CD4-positive, alpha-beta T cell treated with Interleukin-4 for 1 hour (primary cell): Measurements from ENCODE around the gene KIF26B.
"Not testable (repeated sequence)": the region's sequence is repeated elsewhere in the genome, so short reads cannot be mapped to it uniquely, and the experiment has no call there.

Experiments used
- DNase-seq, 2 donors: peaks; one replicate each; pipeline ENCODE4 v3.0.0-alpha.2; 2020 to 2022

KIF26B gene

DNA sequence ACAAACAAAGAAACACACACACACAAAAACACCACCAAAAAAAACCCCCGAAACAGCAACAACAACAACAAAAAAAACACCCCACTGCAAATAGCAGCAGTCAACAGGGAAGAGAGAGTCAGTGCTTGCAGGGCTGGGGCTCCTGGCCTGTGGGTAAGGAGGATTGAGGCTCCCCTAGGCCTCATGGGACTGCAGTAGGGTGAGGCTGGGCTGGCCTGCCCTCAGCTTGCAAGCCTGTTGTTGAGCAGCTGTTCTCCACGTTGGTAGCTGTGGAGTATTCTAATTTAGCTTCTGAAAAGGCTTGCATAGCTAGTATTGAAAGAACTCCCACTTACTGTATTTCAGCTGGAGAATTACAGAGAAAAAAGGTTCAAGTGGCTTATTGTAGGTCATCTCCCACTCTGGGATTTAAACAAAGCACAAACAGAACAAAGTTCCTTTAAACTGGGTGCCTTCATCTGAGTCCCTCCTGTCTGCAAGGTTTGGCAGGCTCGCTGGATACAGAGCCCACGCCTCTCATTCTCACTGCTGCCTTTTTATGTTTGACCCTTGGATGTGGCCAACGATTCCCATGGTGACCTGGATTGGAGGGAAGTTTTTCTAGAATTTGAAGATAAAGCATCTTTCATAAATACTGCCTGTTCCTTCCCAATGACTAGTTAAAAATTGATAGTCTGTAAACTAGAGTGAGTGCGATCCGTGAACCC lies 247.2 kb downstream of the KIF26B start:
- no peak for DNase-seq

DNA sequence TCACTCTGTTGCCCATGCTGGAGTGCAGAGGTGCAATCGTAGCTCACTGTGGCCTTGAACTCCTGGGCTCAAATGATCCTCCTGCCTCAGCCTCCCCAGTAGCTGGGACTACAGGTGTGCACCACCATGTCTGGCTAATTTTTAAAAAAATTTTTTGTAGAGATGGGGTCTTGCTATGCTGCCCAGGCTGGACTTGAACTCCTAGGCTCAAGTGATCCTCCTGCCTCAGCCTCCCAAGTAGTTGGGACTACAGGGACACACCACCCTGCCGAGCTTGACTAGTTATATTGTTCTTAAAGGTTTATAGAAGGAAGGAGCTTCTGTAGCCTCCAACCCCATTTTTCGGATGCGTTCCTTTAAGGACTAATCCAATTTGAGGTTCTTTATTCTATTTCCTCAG lies 248.2 kb downstream of the KIF26B start:
- DNase-seq = not testable (repeated sequence)

DNA sequence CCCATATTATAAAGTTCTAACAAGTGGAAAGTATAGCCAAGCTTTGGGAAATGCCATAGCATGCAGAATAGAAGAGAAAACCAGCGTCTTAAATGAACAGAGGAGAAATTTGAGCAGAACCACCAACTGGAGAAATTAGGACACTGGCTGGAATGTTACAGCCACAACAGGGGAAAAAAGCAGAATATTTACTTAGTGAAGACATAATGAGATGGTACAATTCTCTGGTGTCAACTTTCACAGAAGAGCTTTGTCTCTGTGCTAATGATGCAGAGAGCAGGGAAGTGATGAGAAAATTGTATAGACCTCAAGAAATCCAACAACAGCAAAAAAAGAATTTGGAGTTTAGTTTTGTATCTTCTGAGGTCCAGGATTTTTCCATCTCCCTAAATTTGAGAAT lies 249.7 kb downstream of the KIF26B start:
- DNase-seq = no peak

DNA sequence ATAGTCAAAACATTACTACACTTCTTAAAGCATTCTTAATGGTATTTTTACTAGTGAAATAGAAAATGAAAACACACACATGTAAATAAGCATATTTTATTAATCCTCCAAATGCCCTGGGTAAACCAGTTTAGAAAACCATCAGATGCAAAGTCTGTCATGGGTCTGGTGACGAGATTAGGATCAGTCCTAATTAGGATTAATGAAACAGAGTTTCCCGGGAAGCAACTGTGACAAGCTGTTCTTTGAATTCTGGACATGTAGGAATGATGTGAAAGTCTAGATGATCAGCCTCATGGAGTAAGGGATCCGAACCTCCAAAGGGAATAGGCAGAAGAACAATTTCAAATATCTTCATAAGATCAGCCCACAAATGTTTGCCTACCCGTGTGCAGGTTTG lies 250.2 kb downstream of the KIF26B start:
- DNase-seq = no peak

DNA sequence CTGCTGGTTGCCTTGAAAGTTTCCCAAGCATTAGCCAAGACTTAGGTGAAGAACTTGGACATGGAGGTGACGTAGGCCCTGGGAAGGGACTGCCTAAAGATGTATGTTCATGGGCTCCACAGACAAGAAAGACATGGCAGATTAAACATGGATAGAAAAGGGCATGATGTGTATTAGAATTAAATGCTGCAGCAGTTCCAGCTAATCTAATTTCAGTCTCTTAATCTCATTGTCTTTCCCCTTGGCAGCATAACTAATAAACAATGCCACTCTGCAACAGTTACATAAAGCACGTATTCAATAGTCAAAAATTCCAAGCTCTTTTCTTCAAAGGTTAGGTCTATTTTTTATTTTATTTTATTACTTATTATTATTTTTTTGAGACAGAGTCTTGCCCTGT lies 251.6 kb downstream of the KIF26B start:
- DNase-seq = no peak

DNA sequence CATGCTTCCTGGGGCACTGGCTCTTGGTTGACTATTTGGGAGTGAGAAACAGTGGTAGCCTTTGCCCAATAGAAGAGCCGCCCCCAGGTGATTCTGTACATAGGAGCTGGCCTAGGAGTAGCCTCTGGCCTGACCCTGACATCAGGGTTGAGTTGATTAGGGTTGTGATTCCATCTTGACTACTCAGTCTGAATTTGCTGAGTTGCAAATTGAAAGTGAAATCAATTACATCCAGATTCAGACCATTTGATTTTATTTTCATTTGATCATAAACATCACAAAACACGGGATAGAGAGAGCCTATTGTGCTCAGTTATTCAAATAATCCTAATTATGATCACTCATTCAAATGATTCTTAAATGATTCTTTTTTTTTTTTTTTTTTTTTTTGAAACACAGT lies 253.2 kb downstream of the KIF26B start:
- no peak for DNase-seq

DNA sequence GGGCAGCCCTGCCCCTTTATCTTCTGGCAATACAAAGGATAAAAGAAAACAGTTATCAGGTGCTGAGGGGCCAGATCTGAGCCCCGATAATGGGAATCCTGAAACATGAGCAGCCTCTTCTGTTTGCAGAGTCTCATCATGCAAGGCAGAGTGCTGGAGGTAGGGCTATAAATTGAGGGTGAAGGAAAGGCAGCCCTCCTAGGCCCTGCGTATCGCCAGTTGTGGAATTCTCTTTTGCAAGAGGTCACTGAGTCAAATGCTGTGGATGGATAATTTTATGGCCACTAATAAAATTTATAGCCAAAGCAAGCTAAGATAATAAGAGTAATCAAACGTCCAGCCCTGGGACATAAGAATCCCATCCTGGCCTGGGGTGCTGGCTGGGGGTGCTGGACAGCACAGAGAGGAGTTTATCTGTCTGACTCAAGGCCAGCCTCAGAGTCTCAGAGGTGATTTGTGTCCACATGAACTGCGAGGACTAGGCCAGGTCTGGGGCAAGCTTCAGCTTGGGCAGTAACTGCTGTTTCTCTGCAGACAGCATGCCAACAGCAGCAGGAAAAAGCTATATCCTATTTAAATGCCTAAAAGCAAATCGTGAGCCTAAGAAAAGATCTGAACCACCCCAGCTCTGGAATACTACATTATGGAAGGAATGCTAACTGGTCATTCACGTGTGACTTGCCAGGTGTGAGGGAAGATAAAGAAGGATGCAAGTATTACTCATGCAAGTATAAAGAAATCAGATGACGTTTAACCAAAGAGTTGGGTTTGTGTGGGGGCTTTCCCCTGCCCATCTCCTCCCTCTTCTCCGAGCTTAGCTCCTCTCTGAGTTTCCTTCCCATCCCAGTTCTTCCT lies 254.8 kb downstream of the KIF26B start:
- DNase-seq = no peak

DNA sequence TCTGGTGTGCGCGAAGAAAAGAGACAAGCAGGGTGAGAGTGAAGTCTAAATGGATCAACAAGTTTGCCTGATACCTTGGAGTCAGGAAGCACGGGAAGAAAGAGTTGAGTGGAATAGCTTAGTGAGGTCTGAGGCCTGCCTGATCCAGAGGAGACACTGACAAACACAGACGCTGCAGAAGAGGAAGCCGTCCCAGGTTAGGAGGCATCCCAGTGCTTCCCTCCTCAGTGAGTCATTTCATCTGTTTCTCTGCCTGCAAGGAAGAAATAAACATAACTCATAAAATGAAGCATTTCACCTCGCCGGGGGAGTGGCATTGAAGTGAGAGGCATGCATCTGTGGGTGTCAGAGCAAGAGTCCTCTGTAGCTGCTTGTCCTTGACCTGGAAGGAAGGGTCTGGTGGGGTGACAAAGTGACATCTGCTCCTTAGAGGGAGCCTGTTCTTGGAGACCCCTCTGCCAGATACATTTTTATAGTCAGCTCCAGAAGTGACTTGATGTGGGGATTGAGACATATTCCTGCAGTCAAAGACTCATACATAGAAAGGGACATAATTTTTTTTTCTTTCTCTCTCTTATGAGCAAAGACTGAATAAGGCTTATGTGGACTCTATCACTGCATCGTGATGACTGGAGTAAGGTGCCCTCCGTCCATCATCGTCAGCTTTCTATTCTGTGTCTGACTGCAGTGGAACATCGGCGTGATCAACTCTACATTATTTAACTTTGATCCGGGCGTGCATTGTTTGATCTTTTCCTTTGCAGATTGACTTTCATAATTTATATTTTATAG lies 256.7 kb downstream of the KIF26B start:
- no peak for DNase-seq

DNA sequence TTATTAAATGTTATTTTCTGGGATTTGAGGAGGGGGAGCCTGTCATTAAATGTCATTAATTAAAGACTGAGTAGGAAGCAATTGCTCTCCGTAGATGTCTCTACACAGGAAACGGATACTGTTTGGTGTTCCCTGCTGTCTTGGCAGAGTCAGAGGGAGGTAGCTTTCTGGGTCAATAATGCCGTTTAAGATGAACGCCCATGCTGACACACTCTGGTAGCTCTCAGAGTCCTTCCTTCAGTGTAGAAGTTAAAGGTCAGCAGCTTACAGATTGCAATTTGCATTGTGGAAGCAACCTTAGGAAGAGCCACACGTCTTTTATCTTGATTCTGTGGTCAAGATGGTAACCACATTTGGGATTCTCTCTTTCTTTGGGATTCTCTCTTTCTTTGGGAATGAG lies 257.5 kb downstream of the KIF26B start:
- no peak for DNase-seq

DNA sequence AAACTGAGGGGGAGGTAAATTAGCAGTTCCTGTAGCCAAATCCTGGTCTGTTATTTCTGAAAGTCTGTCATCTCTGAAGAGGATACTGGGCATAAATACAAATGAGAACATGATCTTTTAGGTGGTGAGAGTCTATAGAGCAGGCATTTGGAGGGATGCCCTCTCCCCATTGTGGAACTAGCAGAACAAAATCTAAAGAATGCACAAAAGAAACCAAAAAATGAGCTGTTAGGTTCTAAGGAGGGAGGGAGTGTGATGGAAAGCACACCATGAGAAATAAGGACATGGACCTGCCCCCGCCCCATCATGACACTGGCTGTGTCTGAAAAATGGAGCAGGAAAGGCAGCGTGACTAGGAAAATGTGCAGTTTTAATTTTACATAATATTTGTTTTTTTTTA lies 262.0 kb downstream of the KIF26B start:
- DNase-seq = no peak

DNA sequence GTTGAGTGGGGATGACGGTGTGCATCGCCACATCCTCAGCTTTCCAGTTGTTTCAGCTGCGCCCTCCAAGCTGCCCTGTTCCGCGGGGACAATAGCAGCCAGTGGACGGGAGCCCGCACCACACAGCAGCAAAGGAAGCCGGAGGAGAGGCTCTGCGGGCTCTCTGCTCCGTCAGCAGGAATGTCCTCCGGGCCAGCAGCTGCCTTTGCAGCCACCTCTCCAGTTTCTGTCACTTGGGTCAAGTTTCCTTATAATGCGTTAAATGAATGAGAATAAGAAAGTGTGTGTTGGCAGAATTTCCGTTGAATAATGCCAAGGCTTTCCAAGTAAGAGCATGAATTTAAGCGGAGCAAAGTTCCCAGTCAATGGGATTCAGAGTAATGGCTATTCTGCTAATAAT lies 263.3 kb downstream of the KIF26B start:
- DNase-seq = no peak

DNA sequence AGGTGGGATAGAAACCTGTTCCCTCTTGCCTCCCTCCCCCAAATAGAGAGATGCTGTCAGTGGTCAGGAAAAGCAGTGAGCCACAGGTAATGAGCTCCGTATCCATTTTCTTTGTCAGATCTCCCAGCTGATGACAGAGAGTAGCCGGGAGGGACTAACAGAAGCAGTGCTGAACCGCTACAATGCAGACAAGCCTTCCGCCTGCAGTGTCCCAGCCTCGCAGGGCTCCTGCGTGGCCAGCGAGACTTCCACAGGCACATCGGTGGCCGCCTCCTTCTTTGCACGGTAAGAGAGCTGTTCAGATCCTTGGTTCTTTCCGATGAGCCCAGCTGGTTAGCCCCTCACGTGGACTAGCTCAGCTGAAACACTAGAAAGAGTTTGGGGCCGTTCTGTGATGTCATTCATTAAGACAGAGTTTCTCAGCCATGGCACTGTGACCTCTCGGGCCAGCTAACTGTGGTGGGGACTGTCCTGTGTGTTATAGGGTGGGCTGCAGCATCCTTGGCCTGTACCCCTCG lies 264.7 kb downstream of the KIF26B start:
- DNase-seq = no peak

DNA sequence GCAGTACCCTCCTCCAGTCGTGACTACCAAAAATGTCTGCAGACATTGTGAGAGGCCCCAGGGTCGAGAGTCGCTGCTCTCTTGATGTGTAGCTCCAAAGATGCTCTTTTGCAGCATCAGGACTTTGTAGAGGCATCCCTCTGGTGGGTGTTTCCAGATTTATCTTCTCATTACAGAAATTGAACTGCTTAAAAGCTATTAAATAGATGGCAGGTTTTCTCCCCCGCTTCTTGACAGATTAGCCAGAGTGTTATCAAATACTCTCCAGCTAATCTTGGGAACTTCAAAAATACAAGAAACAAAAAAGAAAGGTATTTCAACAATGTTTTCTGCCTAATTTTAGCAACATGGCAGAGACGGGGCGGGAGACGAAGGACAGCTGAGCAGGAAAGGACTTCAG lies 265.2 kb downstream of the KIF26B start:
- no peak for DNase-seq

DNA sequence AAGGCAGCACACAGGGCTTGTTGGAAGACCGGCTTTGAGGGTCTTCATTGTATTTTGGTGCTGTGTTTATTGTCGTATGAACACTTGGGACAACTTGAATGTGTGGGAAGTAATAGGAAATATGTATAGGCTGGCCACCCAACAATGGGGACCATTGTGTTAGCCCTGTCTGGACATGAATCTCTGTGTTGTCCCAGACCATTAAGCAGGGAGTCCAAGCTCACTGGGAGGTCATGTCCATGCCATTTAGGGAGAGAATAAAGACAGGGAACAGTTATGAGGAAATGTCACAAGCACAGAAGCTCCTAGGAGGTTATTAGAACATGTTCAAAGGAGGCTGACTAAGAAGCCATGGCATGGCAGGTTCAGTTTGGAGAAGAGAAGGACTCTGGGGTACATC lies 266.1 kb downstream of the KIF26B start:
- DNase-seq = no peak

DNA sequence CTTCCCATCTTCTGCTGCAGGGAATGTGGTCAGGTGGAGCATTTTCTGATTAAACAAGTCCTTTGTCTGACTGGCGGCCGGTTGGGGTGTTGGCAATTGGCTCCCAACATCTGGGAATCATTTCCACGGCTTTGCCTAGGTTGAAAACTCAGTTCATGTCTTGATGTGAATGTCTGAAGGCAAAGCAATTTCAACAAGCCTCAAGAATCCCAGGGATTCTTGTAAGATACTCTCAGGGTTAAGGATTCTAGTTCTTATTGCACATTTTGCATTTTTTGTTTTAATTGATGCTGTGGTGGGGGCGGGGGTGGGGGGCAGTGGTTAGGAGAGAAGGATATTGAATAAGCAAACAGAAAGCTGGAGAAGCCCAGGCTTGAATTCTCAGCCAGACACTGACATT lies 273.9 kb downstream of the KIF26B start:
- no peak for DNase-seq

DNA sequence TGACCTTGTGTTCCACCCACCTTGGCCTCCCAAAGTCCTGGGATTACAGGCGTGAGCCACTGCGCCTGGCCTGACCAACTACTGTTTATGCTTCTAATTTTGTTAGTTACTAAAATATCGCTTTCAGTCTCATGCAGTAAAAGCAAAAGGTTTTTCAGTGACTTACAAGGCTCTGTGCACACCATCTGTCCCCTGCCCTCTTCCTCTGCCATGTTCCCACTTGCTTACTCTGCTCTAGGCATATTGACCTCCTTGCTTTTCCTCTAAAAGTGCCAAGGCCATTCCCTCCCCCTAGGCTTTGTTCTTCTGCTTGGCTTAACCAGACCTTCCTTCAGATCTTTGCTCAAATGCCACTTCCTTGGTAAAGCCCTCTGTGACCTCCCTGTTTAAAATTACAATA lies 276.9 kb downstream of the KIF26B start:
- DNase-seq = no peak

DNA sequence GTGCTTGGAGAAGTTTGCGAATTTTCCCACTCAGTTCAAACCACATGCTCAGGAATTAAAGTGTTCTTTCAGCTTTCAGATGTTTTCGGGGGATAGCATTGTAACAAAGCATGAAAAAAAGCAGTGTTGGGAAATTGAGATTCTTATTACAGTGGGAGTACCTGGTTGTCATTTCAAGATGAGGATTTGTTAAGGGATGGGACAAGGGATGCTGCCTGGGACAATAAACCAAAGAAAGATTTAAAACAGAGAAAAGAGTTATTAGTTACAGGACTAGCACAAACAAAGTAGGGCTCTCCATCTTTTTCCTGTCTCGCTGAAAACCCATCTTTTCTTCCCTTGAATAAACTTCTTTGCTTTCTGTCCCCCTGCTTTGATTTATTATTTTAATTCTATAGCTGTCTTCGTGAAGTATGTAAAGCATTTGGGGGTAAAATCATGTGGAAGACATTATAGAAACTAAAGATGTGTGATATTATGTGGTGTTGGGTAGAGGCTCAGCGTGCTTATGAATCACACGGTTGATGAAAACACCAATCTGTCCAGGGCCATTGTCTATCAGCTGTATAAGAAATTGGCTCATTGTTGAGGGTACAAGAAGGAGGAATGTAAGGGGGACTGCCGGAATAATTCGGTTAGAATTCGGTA lies 277.6 kb downstream of the KIF26B start:
- no peak for DNase-seq

DNA sequence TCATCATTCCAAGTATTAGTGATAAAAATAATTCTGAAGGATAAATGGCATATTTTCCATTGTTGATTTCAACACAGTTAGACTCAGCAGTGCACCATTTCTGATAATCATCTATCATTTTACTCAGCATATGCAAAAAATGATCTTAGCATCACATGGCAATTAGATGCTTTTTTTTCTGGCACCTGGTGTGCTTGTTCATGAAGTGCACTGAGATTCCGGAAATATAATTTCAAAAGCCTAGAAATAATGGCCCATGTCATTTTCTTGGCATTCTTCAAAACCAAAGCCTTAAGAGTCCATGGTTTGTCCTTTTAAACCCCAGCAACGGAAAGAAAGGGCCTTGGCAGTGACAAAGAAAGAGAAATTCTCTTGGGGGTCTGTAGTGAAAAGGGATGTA lies 278.8 kb downstream of the KIF26B start:
- no peak for DNase-seq

DNA sequence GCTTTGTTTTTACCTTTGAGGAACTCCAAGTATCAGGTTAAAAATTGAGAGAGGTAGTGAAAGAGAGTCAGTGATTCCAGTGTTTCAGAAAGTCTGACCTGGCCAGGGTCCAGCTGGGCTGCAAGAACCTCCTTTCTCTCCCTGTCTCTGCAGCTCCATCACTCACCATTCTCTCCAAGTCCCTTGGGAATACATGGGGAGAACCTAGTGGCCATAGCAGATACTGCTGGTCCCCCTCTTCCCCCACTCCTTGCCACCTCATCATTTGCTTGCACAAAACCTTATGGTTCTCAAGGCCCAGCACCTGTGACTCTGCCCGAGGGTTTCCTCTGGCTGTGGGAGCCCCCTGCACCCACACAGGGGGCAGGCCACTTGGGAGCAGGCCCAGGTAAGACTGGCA lies 279.5 kb downstream of the KIF26B start:
- no peak for DNase-seq

DNA sequence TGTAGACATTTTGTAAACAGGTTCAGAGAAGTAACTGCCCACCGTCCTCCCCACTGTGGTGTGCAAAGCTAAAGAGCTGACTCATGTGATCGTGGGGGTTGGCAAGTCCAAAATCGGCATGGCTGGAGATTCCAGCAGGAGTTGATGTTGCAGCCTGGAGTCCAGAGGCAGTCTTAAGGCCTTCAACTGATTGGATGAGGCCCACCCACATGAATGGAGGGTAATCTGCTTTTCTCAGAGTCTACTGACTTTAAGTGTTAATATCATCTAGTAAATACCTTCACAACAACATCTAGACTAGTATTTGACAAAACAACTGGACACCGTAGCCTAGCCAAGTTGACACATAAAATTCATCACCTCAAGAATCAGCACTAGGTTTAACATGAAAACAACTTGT lies 281.6 kb downstream of the KIF26B start:
- DNase-seq = no peak

DNA sequence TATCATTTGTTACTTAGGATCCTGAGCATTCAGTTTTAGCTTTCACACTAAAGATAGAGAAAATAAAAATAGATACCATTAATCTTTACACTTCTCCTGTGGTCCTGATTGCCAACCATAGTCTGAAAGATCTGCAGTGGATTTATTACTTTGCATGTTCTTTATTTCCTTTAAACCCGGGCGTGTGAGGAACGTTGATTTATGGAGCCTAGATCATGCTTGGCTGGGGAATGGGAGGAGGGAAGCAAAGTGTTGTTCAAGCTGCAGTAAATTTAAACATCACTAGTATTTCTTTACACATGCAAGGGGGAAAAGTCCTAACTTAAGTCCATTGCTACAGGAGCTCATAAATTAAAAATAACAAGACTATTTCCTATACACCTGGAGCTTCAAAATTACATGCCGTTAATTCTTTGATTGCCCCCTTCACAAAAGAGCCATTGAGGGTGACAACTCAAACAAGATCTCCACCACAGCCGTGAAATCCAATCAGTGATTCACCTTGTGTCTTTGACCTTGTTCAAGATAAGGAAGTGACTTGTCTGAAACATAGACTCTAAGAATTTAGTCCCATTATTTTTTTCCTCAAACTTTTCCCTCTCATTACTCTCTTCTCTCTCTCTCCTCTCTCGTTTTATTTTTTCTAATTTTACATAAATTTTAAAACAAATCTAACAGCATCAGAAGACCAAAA lies 282.7 kb downstream of the KIF26B start:
- no peak for DNase-seq

DNA sequence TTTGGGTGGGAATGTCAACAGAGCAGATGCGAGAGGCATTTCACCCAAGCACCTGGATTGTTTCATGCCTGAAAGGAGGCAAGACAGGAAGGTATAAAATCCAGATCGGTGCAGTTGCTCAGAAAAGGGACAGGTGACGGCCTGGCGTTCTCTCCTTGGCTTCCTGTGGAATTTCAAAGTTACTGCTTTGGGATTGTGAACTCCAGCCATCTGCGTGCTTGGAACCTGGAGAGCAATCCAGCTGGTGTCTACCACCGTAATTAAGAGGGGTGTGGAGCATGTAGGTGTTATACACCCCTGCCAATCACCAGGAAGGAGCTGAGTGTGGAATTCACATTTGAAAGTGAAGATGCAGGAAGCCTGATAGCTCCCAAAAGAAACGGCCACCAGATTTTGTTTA lies 286.1 kb downstream of the KIF26B start:
- DNase-seq = no peak
